Smooth muscle cell of bladder (primary cell): Measurements from ENCODE around the gene SCAMP4. TPM values are rescaled to one million over a fixed set of nuclear protein-coding genes. Genes with fewer than 3 reads are reported as not detected.

Source experiments
- total RNA-seq: library from RNA; depleted of rRNA; stranded (reverse); fragments of >200 nt; gene quantifications from 2 replicates; pipeline ENCODE4 v1.2.3, GENCODE V29; 2014

The SCAMP4 gene
- 19.3 and 22.0 TPM in 2 replicates for total RNA-seq

GRCh38 chr19:1905110-1905862, at the start of gene SCAMP4, which contains the start of gene ADAT3:
TSS of gene SCAMP4 (plus strand) at chr19:1905399. CDS start at chr19:1915020, 9,621 bp downstream.
TSS of gene ADAT3 (plus strand) at chr19:1905399. CDS start at chr19:1912048, 6,649 bp downstream.

GRCh38 chr19:1863328-1863637, 41.9 kb upstream of the SCAMP4 start, which contains the start of gene KLF16:
TSS of gene KLF16 (minus strand) at chr19:1863579. CDS start at chr19:1863497, 82 bp downstream.

GRCh38 chr19:1885398-1886119, 19.6 kb upstream of the SCAMP4 start, which contains the start of gene ABHD17A:
TSS of gene ABHD17A (minus strand) at chr19:1885496. CDS start at chr19:1881566, 3,930 bp downstream.

GRCh38 chr19:1941146-1942077, 36.2 kb downstream of the SCAMP4 start, which contains the start of gene CSNK1G2:
TSS of gene CSNK1G2 (plus strand) at chr19:1941172. CDS start at chr19:1969773, 28,601 bp downstream.

Other genes starting within 250 kb of the SCAMP4 start
- not detected in 2 replicates for gene ONECUT3, start 151.9 kb upstream of the SCAMP4 start, total RNA-seq
- gene ATP8B3, start 93.1 kb upstream of the SCAMP4 start, total RNA-seq: 0.55 and 0.85 TPM in 2 replicates
- gene REXO1, start 56.9 kb upstream of the SCAMP4 start, total RNA-seq: 2.7 TPM in 2 replicates
- gene KLF16, start 41.8 kb upstream of the SCAMP4 start, total RNA-seq: 1.7 and 2.3 TPM in 2 replicates
- gene ABHD17A, start 19.9 kb upstream of the SCAMP4 start, total RNA-seq: 75.2 and 78.2 TPM in 2 replicates
- gene ADAT3, start within 50 bp of the SCAMP4 start, total RNA-seq: 1.00 and 1.4 TPM in 2 replicates
- 58.3 and 66.8 TPM in 2 replicates for gene CSNK1G2, start 35.8 kb downstream of the SCAMP4 start, total RNA-seq
- 36.4 and 47.9 TPM in 2 replicates for gene BTBD2, start 110.3 kb downstream of the SCAMP4 start, total RNA-seq
- gene MKNK2, start 145.8 kb downstream of the SCAMP4 start, total RNA-seq: 75.9 and 141 TPM in 2 replicates
- gene MOB3A, start 190.9 kb downstream of the SCAMP4 start, total RNA-seq: 11.2 and 14.3 TPM in 2 replicates
- gene IZUMO4, start 191.5 kb downstream of the SCAMP4 start, total RNA-seq: 1.0 and 1.6 TPM in 2 replicates
- 70.8 and 93.7 TPM in 2 replicates for gene AP3D1, start 246.2 kb downstream of the SCAMP4 start, total RNA-seq